Liver (tissue), 9 donors: ENCODE data around the gene GALNT10. TPM values are rescaled to one million over a fixed set of nuclear protein-coding genes. Genes with fewer than 3 reads are reported as not detected.

ENCODE experiments used
- DNase-seq: peaks from one replicate; pipeline ENCODE4 v3.0.0-alpha.2; 2017; ENCODE audit warnings: low spot score
- H3K27ac ChIP-seq, 2 donors: one replicate each; pipeline ENCODE4 v1.7.0; 2013; ENCODE audit warnings: inconsistent platforms in 2 of 2, low read length in 2 of 2, control low read depth in 1 of 2, low read depth in 1 of 2, mild to moderate bottlenecking in 1 of 2
- H3K27me3 ChIP-seq, 4 donors: one replicate each; pipeline versions ENCODE4 v1.6.1 to v1.7.0; 2013; ENCODE audit warnings: low read length in 3 of 4, inconsistent platforms in 1 of 4, mild to moderate bottlenecking in 1 of 4, moderate library complexity in 1 of 4; ENCODE audit not compliant: control insufficient read depth in 4 of 4, insufficient read depth in 4 of 4
- H3K36me3 ChIP-seq, 4 donors: one replicate each; pipeline versions ENCODE4 v1.6.1 to v1.7.0; 2013; ENCODE audit warnings: low read length in 3 of 4, mild to moderate bottlenecking in 3 of 4, low read depth in 1 of 4, moderate library complexity in 1 of 4; ENCODE audit not compliant: control insufficient read depth in 4 of 4, insufficient read depth in 3 of 4
- H3K4me1 ChIP-seq, 4 donors: one replicate each; pipeline versions ENCODE4 v1.6.1 to v1.7.0; 2013; ENCODE audit warnings: low read length in 3 of 4, mild to moderate bottlenecking in 3 of 4, moderate library complexity in 1 of 4; ENCODE audit not compliant: control insufficient read depth in 4 of 4, insufficient read depth in 4 of 4
- H3K4me3 ChIP-seq, 3 donors: one replicate each; pipeline versions ENCODE4 v1.6.1 to v1.7.0; 2013; ENCODE audit warnings: low read length in 3 of 3, control low read depth in 1 of 3, low read depth in 1 of 3, mild to moderate bottlenecking in 1 of 3
- H3K9ac ChIP-seq, 2 donors: one replicate each; pipeline ENCODE4 v1.7.0; 2013; ENCODE audit warnings: low read length in 2 of 2, mild to moderate bottlenecking in 2 of 2, moderate library complexity in 2 of 2, control low read depth in 1 of 2, low read depth in 1 of 2
- H3K9me3 ChIP-seq, 4 donors: one replicate each; pipeline versions ENCODE4 v1.6.1 to v1.7.0; 2013; ENCODE audit warnings: low read length in 3 of 4; ENCODE audit not compliant: control insufficient read depth in 4 of 4
- EGR1 ChIP-seq, 2 donors: IDR thresholded peaks; 2 replicates each; pipeline ENCODE4 v1.6.1; 2016 to 2018; ENCODE audit warnings: antibody characterized with exemption in 2 of 2, low read depth in 2 of 2
- FOXA1 ChIP-seq: IDR thresholded peaks from 2 replicates; pipeline ENCODE4 v1.6.1; 2016; ENCODE audit warnings: antibody characterized with exemption
- FOXA2 ChIP-seq: IDR thresholded peaks from 2 replicates; pipeline ENCODE4 v1.6.1; 2016; ENCODE audit warnings: antibody characterized with exemption
- GABPA ChIP-seq, 2 donors: IDR thresholded peaks in 1 of 2; conservative IDR thresholded peaks in 1 of 2; 2 replicates each; pipeline ENCODE4 v1.6.1; 2016; ENCODE audit warnings: antibody characterized with exemption in 2 of 2, mild to moderate bottlenecking in 1 of 2, moderate library complexity in 1 of 2
- HNF4A ChIP-seq, 2 donors: conservative IDR thresholded peaks; 2 replicates each; pipeline ENCODE4 v1.6.1; 2016; ENCODE audit warnings: antibody characterized with exemption in 2 of 2, mild to moderate bottlenecking in 2 of 2
- HNF4G ChIP-seq: IDR thresholded peaks from 2 replicates; pipeline ENCODE4 v1.6.1; 2016; ENCODE audit warnings: antibody characterized with exemption
- JUND ChIP-seq, 2 donors: IDR thresholded peaks; 2 replicates each; pipeline ENCODE4 v1.6.1; 2016; ENCODE audit warnings: antibody characterized with exemption in 2 of 2
- NR2F2 ChIP-seq: IDR thresholded peaks from 2 replicates; pipeline ENCODE4 v1.6.1; 2016; ENCODE audit warnings: antibody characterized with exemption
- RXRA ChIP-seq, 2 donors: IDR thresholded peaks; 2 replicates each; pipeline ENCODE4 v1.6.1; 2017 to 2018; ENCODE audit warnings: antibody characterized with exemption in 2 of 2, mild to moderate bottlenecking in 1 of 2
- SP1 ChIP-seq: IDR thresholded peaks from 2 replicates; pipeline ENCODE4 v1.6.1; 2018; ENCODE audit warnings: antibody characterized with exemption, mild to moderate bottlenecking
- YY1 ChIP-seq: IDR thresholded peaks from 2 replicates; pipeline ENCODE4 v1.6.1; 2016; ENCODE audit warnings: antibody characterized with exemption, mild to moderate bottlenecking
- WGBS: extraction: QIAGEN DNeasy Blood & Tissue Kit; methylation state at CpG from one replicate; pipeline ENCODE4 v1.1.7; 2013; 5-methylcytosine and 5-hydroxymethylcytosine counted together
- polyA plus RNA-seq, 2 donors: library from polyadenylated mRNA; stranded (reverse) in 1 of 2; unstranded in 1 of 2; fragments of 200-250 nt in 1 of 2; fragments of >200 nt in 1 of 2; fragmentation: Nextera tagmentation in 1 of 2; extraction: Ambion mirVana in 1 of 2; gene quantifications; one replicate each; pipeline versions ENCODE4 v1.2.1 to v1.2.3, GENCODE V29; 2013 to 2015
- total RNA-seq, 2 donors: library from RNA; depleted of rRNA; stranded (reverse); fragments of >200 nt; gene quantifications; one replicate each; pipeline ENCODE4 v1.2.3, GENCODE V29; 2014
- TF ChIP-seq, protein P1 (sequence below): IDR thresholded peaks from 2 replicates; pipeline ENCODE4 v1.6.1; 2016; ENCODE audit warnings: antibody characterized with exemption, mild to moderate bottlenecking
- TF ChIP-seq, protein P2 (sequence below): IDR thresholded peaks from 2 replicates; pipeline ENCODE4 v1.6.1; 2016; ENCODE audit warnings: antibody characterized with exemption
- TF ChIP-seq, protein P3 (sequence below): fragments of 150-350 bp; IDR thresholded peaks from 2 replicates; pipeline ENCODE4 v1.5.1; 2017; ENCODE audit warnings: improper control_type of control experiment, low read depth, low read length; ENCODE audit not compliant: missing input control
- TF ChIP-seq, protein P4 (sequence below): IDR thresholded peaks from 2 replicates; pipeline ENCODE4 v1.6.1; 2016; ENCODE audit warnings: antibody characterized with exemption
- donor health status: healthy.
- donor health status: healthy.
- donor health status: healthy.
- donor health status: healthy.
- donor health status: healthy.

Gene GALNT10
- total and polyA plus RNA-seq, 4 donors, result 1.1 to 17.8 (median 5.3) TPM

DNA sequence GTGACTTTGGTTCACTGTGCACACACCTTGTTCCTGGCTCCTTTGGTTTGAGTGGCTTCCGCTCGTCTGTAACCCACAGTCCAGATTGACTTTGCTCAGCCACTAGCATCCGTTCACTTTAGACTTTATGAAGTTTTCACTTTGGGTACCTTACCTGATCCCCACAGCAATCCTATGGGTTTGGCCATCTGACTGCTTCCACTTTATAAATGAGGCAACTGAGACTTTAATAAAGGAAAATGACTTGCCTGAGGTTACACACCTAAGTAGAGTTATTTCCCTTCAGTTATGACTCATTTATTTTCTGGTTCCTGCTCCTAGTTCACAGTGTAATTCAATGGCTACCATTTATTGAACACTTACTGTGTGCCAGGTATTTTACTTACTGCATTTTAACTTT is 161.0 kb downstream of the GALNT10 start (continued):
- TF ChIP-seq, protein P1, sequence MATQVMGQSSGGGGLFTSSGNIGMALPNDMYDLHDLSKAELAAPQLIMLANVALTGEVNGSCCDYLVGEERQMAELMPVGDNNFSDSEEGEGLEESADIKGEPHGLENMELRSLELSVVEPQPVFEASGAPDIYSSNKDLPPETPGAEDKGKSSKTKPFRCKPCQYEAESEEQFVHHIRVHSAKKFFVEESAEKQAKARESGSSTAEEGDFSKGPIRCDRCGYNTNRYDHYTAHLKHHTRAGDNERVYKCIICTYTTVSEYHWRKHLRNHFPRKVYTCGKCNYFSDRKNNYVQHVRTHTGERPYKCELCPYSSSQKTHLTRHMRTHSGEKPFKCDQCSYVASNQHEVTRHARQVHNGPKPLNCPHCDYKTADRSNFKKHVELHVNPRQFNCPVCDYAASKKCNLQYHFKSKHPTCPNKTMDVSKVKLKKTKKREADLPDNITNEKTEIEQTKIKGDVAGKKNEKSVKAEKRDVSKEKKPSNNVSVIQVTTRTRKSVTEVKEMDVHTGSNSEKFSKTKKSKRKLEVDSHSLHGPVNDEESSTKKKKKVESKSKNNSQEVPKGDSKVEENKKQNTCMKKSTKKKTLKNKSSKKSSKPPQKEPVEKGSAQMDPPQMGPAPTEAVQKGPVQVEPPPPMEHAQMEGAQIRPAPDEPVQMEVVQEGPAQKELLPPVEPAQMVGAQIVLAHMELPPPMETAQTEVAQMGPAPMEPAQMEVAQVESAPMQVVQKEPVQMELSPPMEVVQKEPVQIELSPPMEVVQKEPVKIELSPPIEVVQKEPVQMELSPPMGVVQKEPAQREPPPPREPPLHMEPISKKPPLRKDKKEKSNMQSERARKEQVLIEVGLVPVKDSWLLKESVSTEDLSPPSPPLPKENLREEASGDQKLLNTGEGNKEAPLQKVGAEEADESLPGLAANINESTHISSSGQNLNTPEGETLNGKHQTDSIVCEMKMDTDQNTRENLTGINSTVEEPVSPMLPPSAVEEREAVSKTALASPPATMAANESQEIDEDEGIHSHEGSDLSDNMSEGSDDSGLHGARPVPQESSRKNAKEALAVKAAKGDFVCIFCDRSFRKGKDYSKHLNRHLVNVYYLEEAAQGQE, result no peak

DNA sequence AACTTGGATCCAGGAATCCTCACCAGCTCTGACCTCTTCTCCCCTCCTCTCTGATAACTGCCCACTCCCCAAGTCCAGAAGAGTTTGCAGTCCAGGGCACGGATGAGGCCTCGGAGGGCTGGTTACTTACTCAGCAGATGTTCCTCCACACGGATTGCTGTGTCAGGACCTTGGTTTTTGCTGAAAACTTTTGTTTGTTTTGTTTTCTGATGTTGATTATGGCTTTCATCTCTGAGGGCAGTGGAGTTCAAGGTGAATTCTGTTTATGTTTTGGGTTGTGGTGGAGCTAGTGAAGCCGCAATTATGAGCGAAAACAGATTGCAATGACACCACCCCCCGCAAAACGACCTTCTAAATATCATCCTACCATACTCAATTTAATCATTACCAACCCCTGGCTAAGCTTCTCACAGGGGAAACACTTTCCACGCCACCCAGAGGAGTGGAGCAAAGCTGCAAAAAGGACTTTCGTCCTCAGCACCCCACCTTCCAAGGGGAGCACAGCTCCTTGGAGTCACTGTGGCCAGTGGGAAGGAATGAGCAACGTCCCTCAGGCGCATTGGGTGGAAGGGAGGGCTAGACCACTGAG is 162.5 kb downstream of the GALNT10 start:
- Histone ChIP-seq H3K27me3 (no peaks in the 10 kb centered on the region), H3K9me3 (no peaks in the 10 kb centered on the region), H3K4me1 (no peaks in the 10 kb centered on the region), H3K9ac (no peak overlapping the region), H3K36me3 (no peaks in the 10 kb centered on the region), H3K27ac (no peak overlapping the region), H3K4me3 (no peak overlapping the region)
- TF ChIP-seq GABPA (IDR thresholded peaks at IDR 0.05 in 1 of 2, conservative IDR thresholded peaks at IDR 0.05 in 1 of 2) (no peak), HNF4A (conservative IDR thresholded peaks at IDR 0.05) (no peak), JUND (IDR thresholded peaks at IDR 0.05) (no peak), FOXA1 (no peak), SP1 (no peak), NR2F2 (no peak), YY1 (no peak), EGR1 (IDR thresholded peaks at IDR 0.05; ENCODE audit: low read depth in 2 of 2) (no peak), RXRA (IDR thresholded peaks at IDR 0.05) (no peak), HNF4G (no peak), FOXA2 (no peak)
- TF ChIP-seq, protein P1, result no peak
- TF ChIP-seq, protein P2, sequence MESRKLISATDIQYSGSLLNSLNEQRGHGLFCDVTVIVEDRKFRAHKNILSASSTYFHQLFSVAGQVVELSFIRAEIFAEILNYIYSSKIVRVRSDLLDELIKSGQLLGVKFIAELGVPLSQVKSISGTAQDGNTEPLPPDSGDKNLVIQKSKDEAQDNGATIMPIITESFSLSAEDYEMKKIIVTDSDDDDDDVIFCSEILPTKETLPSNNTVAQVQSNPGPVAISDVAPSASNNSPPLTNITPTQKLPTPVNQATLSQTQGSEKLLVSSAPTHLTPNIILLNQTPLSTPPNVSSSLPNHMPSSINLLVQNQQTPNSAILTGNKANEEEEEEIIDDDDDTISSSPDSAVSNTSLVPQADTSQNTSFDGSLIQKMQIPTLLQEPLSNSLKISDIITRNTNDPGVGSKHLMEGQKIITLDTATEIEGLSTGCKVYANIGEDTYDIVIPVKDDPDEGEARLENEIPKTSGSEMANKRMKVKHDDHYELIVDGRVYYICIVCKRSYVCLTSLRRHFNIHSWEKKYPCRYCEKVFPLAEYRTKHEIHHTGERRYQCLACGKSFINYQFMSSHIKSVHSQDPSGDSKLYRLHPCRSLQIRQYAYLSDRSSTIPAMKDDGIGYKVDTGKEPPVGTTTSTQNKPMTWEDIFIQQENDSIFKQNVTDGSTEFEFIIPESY, result no peak
- TF ChIP-seq, protein P3, sequence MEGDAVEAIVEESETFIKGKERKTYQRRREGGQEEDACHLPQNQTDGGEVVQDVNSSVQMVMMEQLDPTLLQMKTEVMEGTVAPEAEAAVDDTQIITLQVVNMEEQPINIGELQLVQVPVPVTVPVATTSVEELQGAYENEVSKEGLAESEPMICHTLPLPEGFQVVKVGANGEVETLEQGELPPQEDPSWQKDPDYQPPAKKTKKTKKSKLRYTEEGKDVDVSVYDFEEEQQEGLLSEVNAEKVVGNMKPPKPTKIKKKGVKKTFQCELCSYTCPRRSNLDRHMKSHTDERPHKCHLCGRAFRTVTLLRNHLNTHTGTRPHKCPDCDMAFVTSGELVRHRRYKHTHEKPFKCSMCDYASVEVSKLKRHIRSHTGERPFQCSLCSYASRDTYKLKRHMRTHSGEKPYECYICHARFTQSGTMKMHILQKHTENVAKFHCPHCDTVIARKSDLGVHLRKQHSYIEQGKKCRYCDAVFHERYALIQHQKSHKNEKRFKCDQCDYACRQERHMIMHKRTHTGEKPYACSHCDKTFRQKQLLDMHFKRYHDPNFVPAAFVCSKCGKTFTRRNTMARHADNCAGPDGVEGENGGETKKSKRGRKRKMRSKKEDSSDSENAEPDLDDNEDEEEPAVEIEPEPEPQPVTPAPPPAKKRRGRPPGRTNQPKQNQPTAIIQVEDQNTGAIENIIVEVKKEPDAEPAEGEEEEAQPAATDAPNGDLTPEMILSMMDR, result no peak
- TF ChIP-seq, protein P4, sequence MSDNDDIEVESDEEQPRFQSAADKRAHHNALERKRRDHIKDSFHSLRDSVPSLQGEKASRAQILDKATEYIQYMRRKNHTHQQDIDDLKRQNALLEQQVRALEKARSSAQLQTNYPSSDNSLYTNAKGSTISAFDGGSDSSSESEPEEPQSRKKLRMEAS, result no peak
- DNase-seq, result no peak
- 82% methylated on average over 11 of the region's 11 CpGs for WGBS
